Activated naive CD8-positive, alpha-beta T cell (primary cell): ENCODE data around the gene HNRNPC.
A peak's percentile ranks its signal among the peaks of the same experiment; 100 is the strongest.
"Not testable (repeated sequence)": the region's sequence is repeated elsewhere in the genome, so short reads cannot be mapped to it uniquely, and the experiment has no call there.

Experiments
- H3K27ac Mint-ChIP-seq: one replicate; pipeline ENCODE4 v1.8.0; 2021; ENCODE audit warnings: mixed read lengths
- H3K27me3 Mint-ChIP-seq: one replicate; pipeline ENCODE4 v1.8.0; 2021; ENCODE audit warnings: mixed read lengths
- H3K36me3 Mint-ChIP-seq: one replicate; pipeline ENCODE4 v1.8.0; 2021; ENCODE audit warnings: mixed read lengths
- H3K4me1 Mint-ChIP-seq: one replicate; pipeline ENCODE4 v1.8.0; 2021; ENCODE audit warnings: low read depth, mixed read lengths
- H3K4me3 Mint-ChIP-seq: one replicate; pipeline ENCODE4 v1.8.0; 2021; ENCODE audit warnings: mild to moderate bottlenecking, mixed read lengths
- H3K9me3 Mint-ChIP-seq: one replicate; pipeline ENCODE4 v1.8.0; 2021; ENCODE audit warnings: low read depth, mixed read lengths

Gene HNRNPC

DNA sequence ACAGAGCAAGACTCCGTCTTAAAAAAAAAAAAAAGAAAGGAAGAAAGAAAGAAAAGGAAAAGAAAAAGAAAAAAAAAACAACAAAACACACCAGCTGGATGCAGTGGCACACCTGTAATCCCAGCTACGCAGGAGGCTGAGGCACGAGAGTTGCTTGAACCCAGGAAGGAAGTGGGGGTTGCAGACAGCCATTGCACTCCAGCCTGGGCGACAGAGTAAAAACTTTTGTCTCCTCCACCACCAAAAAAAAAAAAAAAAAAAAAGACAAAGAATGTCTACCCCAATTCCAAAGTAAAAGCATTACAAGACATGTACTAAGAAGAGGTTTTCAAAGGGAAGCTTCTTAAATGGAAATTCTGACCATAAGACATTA lies 53.4 kb downstream of the HNRNPC start:
- Mint-ChIP-seq H3K27ac (peak overlapping the region; percentile 80), H3K36me3 (peaks cover 16% of the 10 kb centered on the region), H3K4me3 (peak overlapping the region; percentile 55), H3K4me1 (peaks cover 74% of the 10 kb centered on the region), H3K9me3 (no peaks in the 10 kb centered on the region), H3K27me3 (no peaks in the 10 kb centered on the region)

DNA sequence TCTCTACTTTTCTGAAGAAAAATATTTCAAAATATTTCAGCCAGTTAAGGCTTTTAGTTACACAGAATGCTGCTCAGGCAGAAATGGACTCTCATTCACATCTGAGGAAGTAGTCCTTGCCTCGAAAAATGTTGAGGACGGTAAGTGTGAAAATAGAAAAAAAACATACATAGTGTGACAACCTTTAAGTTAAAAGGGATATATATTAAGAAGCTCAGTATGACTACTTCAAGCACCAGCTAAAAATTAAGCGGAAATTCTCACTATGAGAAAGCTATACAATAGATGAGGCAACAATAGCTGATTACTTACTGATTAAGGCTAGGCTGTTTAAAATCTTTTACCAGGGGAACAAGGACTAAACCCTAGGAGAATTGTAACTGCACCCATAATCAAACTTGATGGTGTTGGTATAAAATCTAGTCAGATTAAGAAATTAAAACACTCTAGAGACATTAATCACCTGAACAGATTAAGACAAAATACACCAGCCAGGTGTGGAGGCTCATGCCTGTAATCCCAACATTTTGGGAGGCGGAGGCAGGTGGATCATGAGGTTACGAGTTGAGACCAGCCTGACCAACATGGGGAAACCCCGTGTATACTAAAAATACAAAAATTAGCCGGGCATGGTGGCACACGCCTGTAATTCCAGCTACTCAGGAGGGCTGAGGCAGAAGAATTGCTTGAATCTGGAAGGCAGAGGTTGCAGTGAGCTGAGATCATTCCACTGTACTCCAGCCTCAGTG lies 53.9 kb downstream of the HNRNPC start:
- Mint-ChIP-seq H3K4me1 (peaks cover 74% of the 10 kb centered on the region), H3K9me3 (no peaks in the 10 kb centered on the region), H3K27me3 (no peaks in the 10 kb centered on the region), H3K4me3 (peak overlapping the region; percentile 55), H3K27ac (peak overlapping the region; percentile 80), H3K36me3 (peaks cover 16% of the 10 kb centered on the region)

DNA sequence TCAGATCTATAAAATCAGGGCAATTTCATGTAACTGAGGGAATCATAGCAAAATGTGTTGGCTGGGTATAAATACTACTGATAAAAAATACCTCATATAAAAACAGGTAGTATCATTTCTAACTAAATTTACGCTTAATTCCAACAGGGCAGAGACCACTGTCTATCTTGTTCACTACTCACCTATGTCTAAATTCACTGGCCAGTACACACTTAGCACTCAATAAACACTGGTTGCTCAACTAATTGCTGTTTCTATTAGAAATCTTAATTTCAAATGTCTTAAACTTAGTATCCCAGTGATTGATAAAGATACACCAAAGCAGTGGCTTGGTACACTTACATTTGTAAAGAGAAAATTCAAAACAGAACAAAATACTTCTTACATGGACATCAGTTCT lies 55.6 kb downstream of the HNRNPC start:
- no peaks in the 10 kb centered on the region for H3K27me3 Mint-ChIP-seq
- H3K4me1 Mint-ChIP-seq: peaks cover 65% of the 10 kb centered on the region
- H3K27ac Mint-ChIP-seq: peak overlapping the region; percentile 83
- H3K4me3 Mint-ChIP-seq: no peak overlapping the region
- H3K9me3 Mint-ChIP-seq: no peaks in the 10 kb centered on the region
- peaks cover 19% of the 10 kb centered on the region for H3K36me3 Mint-ChIP-seq

GRCh38 chr14:21212824-21213223 lies 56.4 kb downstream of the HNRNPC start:
- not testable (repeated sequence) for H3K9me3 Mint-ChIP-seq, H3K27me3 Mint-ChIP-seq
- Mint-ChIP-seq H3K36me3 (peaks cover 23% of the 10 kb centered on the region), H3K4me3 (peak overlapping the region; percentile 7), H3K27ac (peak overlapping the region; percentile 22), H3K4me1 (peaks cover 65% of the 10 kb centered on the region)

DNA sequence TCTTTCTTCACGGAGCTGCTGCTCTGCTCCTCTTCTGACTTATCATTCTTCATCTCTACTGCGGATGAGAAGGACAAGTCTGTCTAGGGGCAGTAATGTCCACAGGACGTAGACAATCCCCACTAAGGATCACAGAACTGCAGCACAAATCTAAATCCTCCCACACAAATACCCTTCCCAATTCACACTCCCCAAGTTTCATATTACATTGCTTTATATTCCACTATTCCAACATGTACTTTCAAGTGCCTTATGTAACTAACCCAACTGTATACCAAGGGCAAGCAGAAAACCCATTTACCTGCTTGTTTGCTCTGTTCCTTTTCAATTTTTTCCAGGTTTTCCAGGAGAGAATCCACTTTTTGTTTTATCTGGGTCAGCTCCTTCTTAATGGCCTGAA lies 57.7 kb downstream of the HNRNPC start:
- peaks cover 60% of the 10 kb centered on the region for H3K4me1 Mint-ChIP-seq
- peak overlapping the region; percentile 35 for H3K27ac Mint-ChIP-seq
- H3K4me3 Mint-ChIP-seq: no peak overlapping the region
- no peaks in the 10 kb centered on the region for H3K27me3 Mint-ChIP-seq
- no peaks in the 10 kb centered on the region for H3K9me3 Mint-ChIP-seq
- H3K36me3 Mint-ChIP-seq: peaks cover 32% of the 10 kb centered on the region

DNA sequence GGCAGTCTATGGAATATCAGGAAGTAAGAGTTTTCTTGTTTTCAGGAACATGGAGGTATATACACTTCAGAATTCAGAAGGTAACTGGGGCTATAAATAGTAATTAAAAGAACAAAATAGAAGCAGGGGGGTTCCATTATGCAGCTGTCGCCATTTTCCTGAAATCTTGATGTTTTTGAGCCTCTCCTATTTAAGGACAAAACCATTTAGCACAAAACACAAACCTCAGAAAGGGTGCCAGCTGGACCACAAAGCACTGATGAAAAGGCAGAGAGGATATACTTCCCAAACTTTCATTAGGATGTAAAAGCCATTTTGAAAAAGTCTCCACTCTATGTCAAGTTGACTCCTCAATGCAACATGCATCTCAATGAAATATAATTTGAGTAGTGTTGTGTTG lies 59.2 kb downstream of the HNRNPC start:
- Mint-ChIP-seq H3K36me3 (peaks cover 32% of the 10 kb centered on the region), H3K27me3 (no peaks in the 10 kb centered on the region), H3K4me3 (no peak overlapping the region), H3K27ac (no peak overlapping the region), H3K9me3 (no peaks in the 10 kb centered on the region), H3K4me1 (peaks cover 49% of the 10 kb centered on the region)

DNA sequence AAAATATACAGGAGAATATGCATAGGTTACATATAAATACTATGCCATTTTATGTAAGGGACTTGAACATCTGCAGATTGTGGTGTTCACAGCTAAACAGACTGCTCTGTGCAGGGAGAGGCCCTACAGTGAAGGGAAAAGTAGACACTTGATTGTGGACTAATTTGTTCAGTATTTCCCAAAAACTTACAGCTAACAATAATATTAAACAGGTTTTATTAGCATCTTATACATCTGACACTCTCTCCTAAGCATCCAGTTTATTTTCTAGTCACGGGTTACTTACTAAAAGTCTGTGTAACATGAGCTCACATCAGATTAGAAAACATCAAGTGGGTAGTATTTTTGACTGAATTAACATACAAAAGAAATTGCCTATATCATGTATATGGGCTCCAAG lies 60.1 kb downstream of the HNRNPC start:
- Mint-ChIP-seq H3K27ac (no peak overlapping the region), H3K9me3 (no peaks in the 10 kb centered on the region), H3K4me1 (peaks cover 41% of the 10 kb centered on the region), H3K27me3 (no peaks in the 10 kb centered on the region), H3K4me3 (no peak overlapping the region), H3K36me3 (peaks cover 32% of the 10 kb centered on the region)

- H3K9me3 Mint-ChIP-seq: no peaks in the 10 kb centered on the region
- H3K27ac Mint-ChIP-seq: no peak overlapping the region
- no peaks in the 10 kb centered on the region for H3K27me3 Mint-ChIP-seq
- peaks cover 35% of the 10 kb centered on the region for H3K4me1 Mint-ChIP-seq
- H3K36me3 Mint-ChIP-seq: peaks cover 35% of the 10 kb centered on the region
- no peak overlapping the region for H3K4me3 Mint-ChIP-seq
Measured at GRCh38 chr14:21208554-21208953, 60.7 kb downstream of the HNRNPC start.

GRCh38 chr14:21206753-21207684 lies 62.2 kb downstream of the HNRNPC start:
- peak overlapping the region; percentile 73 for H3K27ac Mint-ChIP-seq
- H3K4me1 Mint-ChIP-seq: peaks cover 31% of the 10 kb centered on the region
- peak overlapping the region; percentile 27 for H3K4me3 Mint-ChIP-seq
- H3K36me3 Mint-ChIP-seq: peaks cover 32% of the 10 kb centered on the region
- no peaks in the 10 kb centered on the region for H3K9me3 Mint-ChIP-seq
- H3K27me3 Mint-ChIP-seq: no peaks in the 10 kb centered on the region

DNA sequence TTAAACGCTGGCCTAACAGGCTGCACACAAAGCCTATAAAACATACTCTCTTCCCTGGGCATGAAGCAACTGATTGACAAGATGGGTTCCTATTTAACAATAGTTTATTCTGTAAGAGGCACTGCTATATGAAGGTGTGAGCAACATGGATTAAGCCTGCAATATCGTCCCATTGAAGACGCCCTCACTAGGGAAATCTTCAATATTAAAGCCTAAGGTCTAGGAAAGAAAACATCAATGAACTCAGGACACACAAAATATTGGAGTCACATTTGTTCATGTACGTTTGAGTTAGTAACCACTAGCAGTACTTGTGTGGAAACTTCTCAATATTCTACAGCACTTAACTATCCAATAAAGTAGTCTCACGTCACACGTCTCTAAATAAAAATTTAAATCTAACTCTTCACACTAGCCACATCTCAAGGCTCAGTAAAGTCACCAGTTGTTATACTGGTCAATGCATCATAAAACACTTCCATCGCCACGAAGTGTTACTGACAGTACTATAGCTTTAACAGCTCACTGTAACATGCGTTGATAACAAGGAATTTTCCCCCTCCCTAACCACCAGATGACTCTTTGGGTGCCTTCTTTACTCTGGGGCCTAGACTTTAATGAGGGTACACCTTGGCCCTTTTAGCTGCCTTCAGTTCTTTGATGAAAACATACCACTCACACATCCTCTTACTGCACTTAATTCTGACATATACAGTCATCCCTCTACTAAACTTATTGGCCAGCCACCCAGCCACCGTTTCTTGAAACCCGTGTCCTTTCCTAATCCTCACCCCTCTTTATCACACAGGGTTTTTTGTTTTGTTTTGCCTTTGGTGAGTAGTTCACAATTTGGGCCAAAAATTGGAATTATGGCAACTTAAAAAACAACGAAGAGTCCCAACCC lies 63.3 kb downstream of the HNRNPC start:
- Mint-ChIP-seq H3K27me3 (no peaks in the 10 kb centered on the region), H3K4me1 (peaks cover 24% of the 10 kb centered on the region), H3K9me3 (no peaks in the 10 kb centered on the region), H3K4me3 (no peak overlapping the region), H3K36me3 (peaks cover 26% of the 10 kb centered on the region), H3K27ac (peak overlapping the region; percentile 25)

DNA sequence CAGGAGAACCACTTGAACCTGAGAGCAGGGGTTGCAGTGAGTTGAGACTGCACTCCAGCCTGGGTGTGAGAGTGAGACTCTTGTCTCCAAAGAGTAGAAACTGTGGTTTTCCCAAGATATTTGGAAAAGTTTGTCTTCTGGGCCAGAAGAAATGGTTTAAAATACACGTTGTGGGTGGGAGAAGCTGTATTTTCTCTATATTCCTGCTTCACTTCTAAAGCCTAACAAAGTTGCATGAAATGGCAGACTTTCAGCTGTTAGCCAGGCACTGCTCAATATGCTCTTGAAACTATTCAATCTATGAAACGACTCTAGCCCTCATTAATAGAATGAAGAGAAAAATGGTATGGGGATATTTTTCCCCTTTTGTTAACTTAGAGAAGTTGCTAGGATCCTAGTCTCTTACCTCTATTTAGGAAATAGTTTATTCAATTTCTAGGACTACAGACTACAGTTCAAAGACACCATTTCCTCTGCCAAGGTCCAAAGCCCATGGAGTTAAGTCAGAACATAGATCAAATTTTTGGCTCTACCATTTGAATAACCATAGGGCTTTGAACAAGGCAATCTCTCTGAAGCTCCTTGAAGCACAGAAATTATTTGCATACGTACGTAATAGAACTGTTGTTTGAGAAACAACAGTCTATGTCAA lies 64.1 kb downstream of the HNRNPC start:
- peaks cover 22% of the 10 kb centered on the region for H3K4me1 Mint-ChIP-seq
- no peak overlapping the region for H3K4me3 Mint-ChIP-seq
- H3K9me3 Mint-ChIP-seq: no peaks in the 10 kb centered on the region
- peaks cover 26% of the 10 kb centered on the region for H3K36me3 Mint-ChIP-seq
- no peaks in the 10 kb centered on the region for H3K27me3 Mint-ChIP-seq
- peak overlapping the region; percentile 10 for H3K27ac Mint-ChIP-seq

DNA sequence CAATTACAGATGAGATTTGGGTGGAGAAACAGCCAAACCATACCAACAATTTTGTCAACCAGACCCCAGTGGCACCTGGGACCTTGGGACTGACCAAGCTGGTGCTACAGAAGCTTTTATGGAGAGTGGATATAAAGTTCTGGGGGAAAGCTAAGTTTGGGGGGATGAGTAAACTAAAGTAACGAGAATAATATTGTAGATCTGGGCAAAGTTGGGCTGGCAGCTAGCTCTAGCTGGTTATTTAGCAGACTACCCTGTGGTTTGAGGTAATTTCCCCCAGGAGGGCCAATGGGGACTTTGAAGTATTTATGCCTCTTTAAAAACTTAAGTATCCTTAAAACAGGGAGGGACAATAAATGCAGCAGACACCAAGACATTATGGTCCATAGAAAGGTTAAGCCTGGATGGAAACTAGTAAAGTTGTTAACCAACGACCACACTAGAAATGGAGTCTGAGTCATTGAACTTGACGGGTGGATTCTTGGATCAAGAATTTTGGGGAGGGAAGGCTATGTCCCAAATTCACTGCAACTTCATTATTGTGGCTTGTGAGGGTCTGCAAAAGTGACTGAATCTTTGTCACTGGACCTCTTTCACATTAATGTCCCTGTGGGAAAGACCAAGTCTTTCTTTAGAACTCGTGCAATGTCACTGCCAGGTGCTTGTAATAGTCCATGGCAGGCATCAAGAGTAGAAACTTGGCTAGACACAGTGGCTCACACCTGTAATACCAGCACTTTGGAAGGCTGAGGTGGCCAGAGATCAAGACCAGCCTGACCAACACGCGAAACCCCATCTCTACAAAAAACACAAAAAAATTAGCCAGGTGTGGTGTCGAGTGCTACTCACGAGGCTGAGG lies 64.8 kb downstream of the HNRNPC start:
- Mint-ChIP-seq H3K4me1 (peaks cover 20% of the 10 kb centered on the region), H3K36me3 (peaks cover 22% of the 10 kb centered on the region), H3K27ac (peak overlapping the region; percentile 71), H3K9me3 (no peaks in the 10 kb centered on the region), H3K4me3 (no peak overlapping the region), H3K27me3 (no peaks in the 10 kb centered on the region)

GRCh38 chr14:21203470-21204166 lies 65.6 kb downstream of the HNRNPC start:
- Mint-ChIP-seq H3K9me3 (no peaks in the 10 kb centered on the region), H3K36me3 (peaks cover 20% of the 10 kb centered on the region), H3K4me3 (no peak overlapping the region), H3K27me3 (no peaks in the 10 kb centered on the region), H3K4me1 (peaks cover 18% of the 10 kb centered on the region), H3K27ac (peak overlapping the region; percentile 71)
